GM12874 (cell line): ENCODE results near the gene NUP210L.

Experiments
- CTCF ChIP-seq: IDR thresholded peaks from 2 replicates; pipeline ENCODE4 v1.5.1; 2011; ENCODE audit warnings: low read depth, mild to moderate bottlenecking, control low read depth, low read length, moderate library complexity; ENCODE audit not compliant: insufficient read depth

Gene NUP210L

GRCh38 chr1:153968972-153969371 lies 185.9 kb downstream of the NUP210L start:
- no peak for TF ChIP-seq CTCF

- no peak for TF ChIP-seq CTCF
Observed at GRCh38 chr1:153968408-153968807, 186.5 kb downstream of the NUP210L start.

GRCh38 chr1:153968000-153968363 lies 186.9 kb downstream of the NUP210L start:
- no peak for TF ChIP-seq CTCF

- TF ChIP-seq CTCF = peak; percentile 50
Observed at GRCh38 chr1:153967107-153967999, 187.5 kb downstream of the NUP210L start, which contains the start of gene CREB3L4. Gene CREB3L4, plus strand, starts transcription at chr1:153967902. Its CDS starts 624 bp downstream, at chr1:153968526.

- no peak for TF ChIP-seq CTCF
Observed at GRCh38 chr1:153963850-153964331, 191.0 kb downstream of the NUP210L start.

GRCh38 chr1:153963030-153963849 lies 191.6 kb downstream of the NUP210L start, which contains the start of gene SLC39A1:
Gene SLC39A1, minus strand, starts transcription at chr1:153963537. Its CDS starts 822 bp downstream, at chr1:153962715.
- no peak for TF ChIP-seq CTCF
